HG03135 (cell line): ENCODE data around the gene POTEJ.
"Not testable (repeated sequence)": the region's sequence is repeated elsewhere in the genome, so short reads cannot be mapped to it uniquely, and the experiment has no call there.

Experiments used
- ATAC-seq: cut with Tn5 transposase; IDR thresholded peaks from one replicate; pipeline ENCODE4 v1.9.1; 2021; ENCODE audit warnings: mild to moderate bottlenecking, moderate library complexity; ENCODE audit not compliant: unreplicated experiment

The POTEJ gene

GRCh38 chr2:130611140-130611539 is at the start of gene POTEJ:
TSS of gene POTEJ (plus strand) at chr2:130611440. CDS start at chr2:130611533, 93 bp downstream.
- ATAC-seq: not testable (repeated sequence)

DNA sequence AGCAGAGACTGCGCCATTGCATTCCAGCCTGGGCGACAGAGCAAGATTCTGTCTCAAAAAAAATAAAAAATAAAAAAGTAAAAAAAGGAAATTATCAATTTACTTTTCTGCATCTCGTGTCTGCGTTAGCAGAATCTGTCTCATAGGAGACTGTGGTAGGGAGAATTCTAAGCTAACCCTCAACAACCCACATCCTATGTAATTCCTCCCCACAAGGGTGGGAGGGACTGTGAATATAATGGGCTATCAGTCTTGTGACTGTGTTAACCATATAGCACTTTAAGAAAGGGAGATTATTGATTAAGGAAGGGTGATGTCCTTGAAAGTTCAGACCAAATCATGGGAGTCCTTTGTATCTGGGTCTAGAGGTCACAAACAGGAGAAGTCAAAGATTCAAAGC is 45.1 kb upstream of the POTEJ start:
- not testable (repeated sequence) for ATAC-seq

DNA sequence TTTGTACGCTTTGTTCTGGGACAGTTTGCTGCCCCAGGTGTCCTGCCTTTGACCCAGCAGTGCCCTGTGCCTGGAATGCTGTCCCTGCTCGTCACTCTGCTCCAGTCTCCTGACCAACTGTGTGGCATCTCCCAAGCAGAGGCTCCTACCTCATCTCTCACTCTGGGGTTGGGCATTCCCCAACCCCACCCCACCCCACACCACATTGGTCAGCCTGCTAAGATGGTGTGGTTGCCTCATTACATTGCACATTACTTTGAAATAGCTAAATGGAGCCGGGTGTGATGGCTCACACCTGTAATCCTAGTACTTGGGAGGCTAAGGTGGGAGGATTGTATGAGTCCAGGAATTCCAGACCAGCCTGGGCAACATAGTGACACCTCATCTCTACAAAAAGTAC is 39.3 kb upstream of the POTEJ start:
- not testable (repeated sequence) for ATAC-seq

DNA sequence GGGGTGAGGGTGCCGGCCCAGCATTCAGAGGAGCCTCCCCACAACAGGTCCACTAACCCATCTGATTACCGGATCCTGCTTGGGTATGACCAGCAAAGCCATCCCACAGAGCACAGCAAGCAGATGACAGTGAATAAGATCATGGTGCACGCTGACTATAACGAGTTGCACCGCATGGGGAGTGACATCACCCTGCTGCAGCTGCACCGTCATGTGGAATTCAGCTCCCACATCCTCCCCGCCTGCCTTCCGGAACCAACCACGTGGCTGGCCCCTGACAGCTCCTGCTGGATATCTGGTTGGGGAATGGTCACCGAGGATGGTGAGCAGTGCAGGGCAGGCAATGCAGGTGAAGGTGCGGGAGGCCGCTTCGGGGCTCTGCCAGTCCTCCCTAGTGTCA is 37.0 kb upstream of the POTEJ start:
- not testable (repeated sequence) for ATAC-seq

DNA sequence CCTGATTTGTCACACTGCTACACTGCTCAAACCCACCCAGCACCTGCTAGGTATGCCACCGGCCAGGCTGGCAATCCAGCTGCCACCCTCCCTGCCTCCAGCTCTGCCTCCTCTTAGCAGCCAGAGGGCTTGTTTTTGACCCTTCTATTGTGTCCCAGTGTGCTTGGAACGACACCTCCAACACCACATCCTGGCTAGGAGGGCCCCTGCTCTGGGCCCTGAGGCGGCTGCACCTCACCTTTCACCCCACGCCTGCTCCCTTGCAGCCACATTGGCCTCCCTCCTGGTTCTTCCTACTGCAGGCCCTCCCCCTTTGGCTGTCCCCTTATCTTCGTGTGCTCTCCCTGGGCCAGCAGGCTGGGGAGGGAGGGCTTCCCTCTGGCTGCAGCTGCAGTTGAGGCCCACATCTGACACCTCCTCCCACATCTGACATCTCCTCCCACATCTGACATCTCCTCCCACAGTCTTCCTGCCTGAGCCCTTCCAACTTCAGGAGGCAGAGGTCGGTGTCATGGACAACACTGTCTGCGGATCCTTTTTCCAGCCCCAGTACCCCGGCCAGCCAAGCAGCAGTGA is 34.9 kb upstream of the POTEJ start:
- not testable (repeated sequence) for ATAC-seq

DNA sequence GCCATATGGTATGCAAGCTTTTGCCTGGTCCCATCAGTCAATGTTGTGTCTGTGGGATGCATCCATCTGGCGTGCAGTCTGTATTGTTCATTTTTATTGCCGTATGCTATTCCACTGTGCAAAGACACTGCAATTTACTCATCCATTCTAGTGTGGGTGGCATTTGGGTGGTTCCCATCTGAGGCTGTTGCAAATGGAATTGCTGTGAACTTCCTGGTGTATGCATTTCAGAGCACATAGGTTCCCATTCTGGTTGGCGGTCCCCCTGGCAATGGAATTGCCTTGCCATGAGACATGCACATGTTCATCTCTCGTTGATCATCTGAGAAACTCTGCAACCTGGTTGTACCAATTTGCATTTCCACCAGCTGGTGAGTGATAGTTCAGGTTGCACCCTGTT is 33.7 kb upstream of the POTEJ start:
- not testable (repeated sequence) for ATAC-seq

DNA sequence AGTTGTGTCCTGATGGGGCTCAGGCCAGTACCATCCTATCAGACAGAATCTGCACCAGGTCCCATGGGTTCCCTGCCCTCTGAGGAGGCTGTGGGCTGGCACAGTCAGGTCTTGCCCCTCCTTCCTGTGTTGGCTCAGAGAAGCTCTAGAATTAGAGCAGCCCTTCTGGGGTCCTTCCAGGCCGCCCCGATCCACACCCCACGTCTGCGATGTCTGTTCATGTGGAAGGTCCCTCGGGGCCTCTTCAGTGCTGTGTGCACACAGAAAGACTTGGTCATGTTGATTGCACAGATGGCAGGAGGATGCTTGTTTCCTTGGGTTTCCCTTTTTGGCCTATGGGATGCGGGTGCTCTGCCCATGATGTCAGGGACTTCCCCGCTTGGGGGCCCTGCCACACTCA is 32.1 kb upstream of the POTEJ start:
- not testable (repeated sequence) for ATAC-seq

- ATAC-seq: not testable (repeated sequence)
Observed at GRCh38 chr2:130581491-130581890, 29.7 kb upstream of the POTEJ start.

GRCh38 chr2:130582970-130583369 is 28.3 kb upstream of the POTEJ start:
- not testable (repeated sequence) for ATAC-seq

- ATAC-seq: not testable (repeated sequence)
Observed at GRCh38 chr2:130583582-130583981, 27.7 kb upstream of the POTEJ start.

DNA sequence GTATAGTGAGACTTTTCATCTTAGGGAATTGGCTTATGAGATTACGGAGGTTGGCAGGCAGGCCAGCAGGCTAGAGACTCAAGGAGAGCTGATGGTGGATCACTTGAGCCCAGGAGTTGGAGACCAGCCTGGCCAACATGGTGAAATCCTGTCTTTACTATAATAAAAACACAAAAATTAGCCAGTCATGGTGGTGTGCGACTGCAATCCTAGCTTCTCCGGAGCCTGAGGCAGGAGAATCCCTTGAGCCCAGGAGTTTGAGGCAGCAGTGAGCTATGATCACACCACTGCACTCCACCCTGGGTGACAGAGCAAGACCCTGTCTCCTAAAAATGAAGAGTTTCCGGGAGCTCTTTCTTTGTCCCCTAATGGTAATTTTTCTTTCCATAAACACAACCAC is 26.5 kb upstream of the POTEJ start:
- ATAC-seq: not testable (repeated sequence)

GRCh38 chr2:130588688-130589458 is 22.4 kb upstream of the POTEJ start:
- ATAC-seq: not testable (repeated sequence)

- not testable (repeated sequence) for ATAC-seq
Observed at GRCh38 chr2:130590170-130590841, 20.9 kb upstream of the POTEJ start.

DNA sequence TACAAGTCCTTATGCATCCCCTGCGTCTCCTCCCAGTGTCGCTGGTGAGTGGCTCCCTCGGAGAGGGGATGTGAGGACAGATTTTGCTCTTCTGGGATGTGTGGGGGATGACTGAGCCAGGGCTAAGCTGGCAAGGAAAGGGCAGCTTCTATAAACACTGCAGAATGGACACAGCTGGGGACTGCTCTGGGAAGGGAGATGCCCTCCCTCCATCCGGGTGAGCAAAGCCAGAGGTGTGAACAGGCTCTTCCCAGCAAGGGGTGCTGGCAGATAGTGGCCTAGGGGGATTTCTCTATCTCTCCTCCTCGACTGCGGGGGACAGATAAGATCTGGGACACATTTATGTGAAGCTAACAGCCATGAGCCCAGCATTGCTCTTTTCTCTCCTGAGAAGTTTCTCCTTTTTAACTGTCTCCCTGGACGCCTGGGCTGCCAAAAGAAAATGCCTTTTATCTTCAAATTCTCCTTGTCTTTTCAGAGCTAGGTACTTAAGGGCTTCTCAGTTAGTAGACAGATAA is 20.3 kb upstream of the POTEJ start:
- ATAC-seq: not testable (repeated sequence)

DNA sequence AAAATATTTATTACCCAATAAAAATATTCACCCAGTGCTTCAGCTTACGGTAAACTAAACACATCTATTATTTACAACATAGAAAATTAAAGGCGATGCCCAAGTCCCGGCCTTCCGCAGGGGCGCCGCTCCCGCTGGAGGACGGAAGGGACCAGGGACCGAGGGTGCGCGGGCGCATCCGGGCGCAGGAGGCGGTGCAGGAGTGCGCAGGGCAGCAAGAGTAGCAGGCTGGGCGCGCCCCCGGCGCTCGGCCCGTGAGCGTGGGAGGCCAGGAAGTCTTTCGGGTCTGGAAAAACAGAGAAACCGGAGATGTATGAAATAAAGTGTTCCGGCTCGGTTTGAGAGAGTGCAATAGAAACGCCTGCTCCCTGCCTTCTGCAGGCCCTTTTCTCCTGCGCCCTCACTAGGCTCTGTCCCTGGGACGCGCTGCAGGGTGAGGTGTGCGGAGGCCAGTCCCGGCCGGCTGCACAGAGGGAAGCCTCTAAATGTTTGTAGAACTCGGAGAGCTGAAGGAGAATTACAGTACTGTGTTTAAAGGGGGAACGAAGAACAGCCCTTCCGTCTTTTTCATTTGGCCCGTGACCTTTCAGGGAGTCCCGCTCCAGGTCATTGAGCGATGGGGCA is 18.3 kb upstream of the POTEJ start:
- ATAC-seq: not testable (repeated sequence)

DNA sequence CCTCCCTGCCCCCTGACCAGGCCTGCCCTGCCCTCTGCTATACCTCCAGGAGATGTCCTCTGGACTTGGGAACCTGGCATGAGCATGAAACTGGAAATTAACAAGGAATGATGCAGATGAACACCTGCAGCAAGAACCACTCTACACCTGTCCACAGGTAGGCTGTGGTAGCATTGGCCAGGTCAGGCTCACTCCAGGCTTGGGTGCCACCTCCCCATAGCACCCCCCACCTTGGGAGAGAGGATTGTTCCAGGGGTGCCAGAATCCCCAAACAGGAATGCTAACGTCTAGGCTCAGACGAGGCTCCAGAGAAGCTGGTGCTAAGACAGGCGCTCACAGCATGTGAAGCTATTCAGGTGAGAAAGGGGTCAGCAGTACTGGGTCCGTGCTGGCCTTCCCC is 17.2 kb upstream of the POTEJ start:
- ATAC-seq: not testable (repeated sequence)

- not testable (repeated sequence) for ATAC-seq
Observed at GRCh38 chr2:130596757-130597156, 14.5 kb upstream of the POTEJ start.

DNA sequence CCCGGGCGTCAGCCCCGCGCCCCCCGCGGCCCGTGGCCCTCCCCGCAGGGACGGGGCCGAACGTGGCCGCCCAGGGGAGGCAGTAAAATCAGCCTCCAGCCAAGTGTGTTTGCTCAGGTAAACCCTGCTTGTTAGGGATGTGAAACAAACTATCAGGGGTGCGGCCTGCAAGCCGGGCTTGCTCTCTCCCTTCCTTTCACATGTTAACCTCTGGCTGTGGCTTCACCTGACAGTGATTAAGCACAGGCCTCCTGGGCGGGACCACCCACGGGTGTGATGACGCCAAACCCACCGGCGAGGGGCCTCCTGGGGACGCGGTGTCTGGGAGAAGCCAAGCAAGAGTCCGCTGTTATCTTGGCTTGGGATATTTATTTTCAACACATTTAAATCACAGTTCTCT is 13.2 kb upstream of the POTEJ start:
- ATAC-seq: not testable (repeated sequence)

DNA sequence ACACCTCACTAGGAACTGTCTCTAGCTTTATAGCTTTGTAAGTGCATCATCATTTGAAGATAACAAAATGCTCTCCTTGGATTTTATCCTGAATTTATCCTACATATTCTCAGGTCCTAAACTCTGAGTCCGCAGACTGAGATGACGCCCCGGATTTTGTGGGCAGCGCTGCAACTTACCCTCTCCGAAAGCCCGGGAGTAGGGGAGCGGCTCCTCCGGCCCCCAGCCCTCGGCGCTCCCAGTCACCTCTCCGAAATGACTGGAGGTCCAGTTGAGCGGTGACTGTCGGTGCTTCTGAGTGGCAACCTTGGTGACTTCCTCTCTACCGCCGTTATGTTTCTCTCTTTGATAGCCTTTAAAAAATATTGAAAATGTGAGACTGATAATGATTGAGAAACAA is 12.8 kb upstream of the POTEJ start:
- ATAC-seq: not testable (repeated sequence)

- not testable (repeated sequence) for ATAC-seq
Observed at GRCh38 chr2:130599393-130599792, 11.8 kb upstream of the POTEJ start, which contains the start of gene CFC1. TSS of gene CFC1 (minus strand) at chr2:130599575. CDS start at chr2:130599287, 288 bp downstream.

- not testable (repeated sequence) for ATAC-seq
Observed at GRCh38 chr2:130599926-130600325, 11.3 kb upstream of the POTEJ start.
